ENCODE data around the gene CEACAM18.

The CEACAM18 gene

GRCh38 chr19:51456541-51457290 lies 21.6 kb upstream of the CEACAM18 start:
- TF ChIP-seq EZH2 (IDR thresholded peaks at IDR 0.05; ENCODE audit: borderline replicate concordance, low read length) (no peak), CTCF (IDR thresholded peaks at IDR 0.05; ENCODE audit: low read length) (no peak)
- no peaks in the 10 kb centered on the region for H4K20me1 ChIP-seq (ENCODE audit: insufficient read depth, low read length)
- no peak overlapping the region for H3K9ac ChIP-seq (ENCODE audit: low read length)
- no peak overlapping the region for H3K4me3 ChIP-seq (ENCODE audit: low read depth, low read length, poor library complexity, severe bottlenecking)
- no peaks in the 10 kb centered on the region for H3F3A ChIP-seq (ENCODE audit: insufficient read depth, low read length)
- H3K9me2 ChIP-seq (ENCODE audit: low read depth, low read length) = no peaks in the 10 kb centered on the region
- no peaks in the 10 kb centered on the region for H3K79me2 ChIP-seq (ENCODE audit: insufficient read depth, low read length)
- peaks cover 4% of the 10 kb centered on the region for H3K4me1 ChIP-seq (ENCODE audit: insufficient read depth, low read length, severe bottlenecking)
- H3K9me3 ChIP-seq (ENCODE audit: low read length) = no peaks in the 10 kb centered on the region
- H3K27me3 ChIP-seq (ENCODE audit: insufficient read depth, low read length) = no peaks in the 10 kb centered on the region; the same call in 1 of the 2 replicates
- no peak overlapping the region for H2AFZ ChIP-seq (ENCODE audit: low read length)
- H3K4me2 ChIP-seq (ENCODE audit: low read length) = no peak overlapping the region
- no peaks in the 10 kb centered on the region for H3K36me3 ChIP-seq (ENCODE audit: insufficient read depth, low read length)
- no peak overlapping the region for H3K27ac ChIP-seq (ENCODE audit: low read depth, low read length, poor library complexity, severe bottlenecking)

DNA sequence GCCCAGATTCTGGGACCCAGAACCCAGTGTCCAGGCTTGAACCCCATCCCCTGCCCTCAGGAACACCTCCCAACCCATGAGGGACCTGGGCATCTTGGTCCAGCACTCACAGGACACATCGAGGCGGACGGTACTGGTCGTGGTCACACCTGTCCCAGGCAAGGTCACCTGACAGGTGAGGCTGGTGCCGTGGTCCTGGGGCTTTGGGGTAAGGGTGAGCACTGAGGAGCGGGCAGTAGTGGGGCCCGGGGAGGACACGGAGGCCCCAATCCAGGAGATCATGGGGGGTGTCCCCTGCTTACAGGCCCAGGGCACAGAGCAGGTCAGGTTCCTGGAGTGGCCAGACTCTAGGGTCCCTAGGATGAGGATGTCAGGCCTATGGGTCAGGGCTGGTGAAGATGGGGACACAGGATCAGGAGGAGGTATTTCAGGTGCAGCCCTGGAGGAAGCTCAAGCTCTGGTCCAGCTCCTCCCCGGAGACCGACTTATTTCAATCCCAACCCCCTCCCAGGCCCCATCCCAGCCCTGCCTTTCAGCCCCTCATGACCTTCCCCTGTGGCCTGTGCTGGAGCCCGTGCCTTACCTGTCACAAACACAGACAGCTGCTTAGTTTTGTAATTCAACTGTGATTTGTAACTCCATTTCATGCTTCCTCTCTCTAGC lies 20.9 kb upstream of the CEACAM18 start:
- Histone ChIP-seq H2AFZ (ENCODE audit: low read length) (no peak overlapping the region), H3K9me2 (ENCODE audit: low read depth, low read length) (no peaks in the 10 kb centered on the region), H3F3A (ENCODE audit: insufficient read depth, low read length) (no peaks in the 10 kb centered on the region), H3K9me3 (ENCODE audit: low read length) (no peaks in the 10 kb centered on the region), H3K36me3 (ENCODE audit: insufficient read depth, low read length) (no peaks in the 10 kb centered on the region), H3K4me3 (ENCODE audit: low read depth, low read length, poor library complexity, severe bottlenecking) (no peak overlapping the region), H3K79me2 (ENCODE audit: insufficient read depth, low read length) (no peaks in the 10 kb centered on the region), H3K4me1 (ENCODE audit: insufficient read depth, low read length, severe bottlenecking) (peaks cover 4% of the 10 kb centered on the region), H4K20me1 (ENCODE audit: insufficient read depth, low read length) (no peaks in the 10 kb centered on the region), H3K27ac (ENCODE audit: low read depth, low read length, poor library complexity, severe bottlenecking) (no peak overlapping the region), H3K9ac (ENCODE audit: low read length) (no peak overlapping the region), H3K27me3 (ENCODE audit: insufficient read depth, low read length) (no peaks in the 10 kb centered on the region; the same call in 1 of the 2 replicates), H3K4me2 (ENCODE audit: low read length) (no peak overlapping the region)
- TF ChIP-seq EZH2 (IDR thresholded peaks at IDR 0.05; ENCODE audit: borderline replicate concordance, low read length) (no peak), CTCF (IDR thresholded peaks at IDR 0.05; ENCODE audit: low read length) (no peak)

- Histone ChIP-seq H3K4me2 (ENCODE audit: low read length) (no peak within 1 kb of the TSS), H3K4me1 (ENCODE audit: insufficient read depth, low read length, severe bottlenecking) (peaks cover 4% of the 10 kb centered on the region), H3K27ac (ENCODE audit: low read depth, low read length, poor library complexity, severe bottlenecking) (no peak within 1 kb of the TSS), H3K9me2 (ENCODE audit: low read depth, low read length) (no peaks in the 10 kb centered on the region), H3K36me3 (ENCODE audit: insufficient read depth, low read length) (no peaks in the 10 kb centered on the region), H3F3A (ENCODE audit: insufficient read depth, low read length) (no peaks in the 10 kb centered on the region), H3K9me3 (ENCODE audit: low read length) (no peaks in the 10 kb centered on the region), H3K27me3 (ENCODE audit: insufficient read depth, low read length) (no peaks in the 10 kb centered on the region), H3K4me3 (ENCODE audit: low read depth, low read length, poor library complexity, severe bottlenecking) (no peak within 1 kb of the TSS), H3K79me2 (ENCODE audit: insufficient read depth, low read length) (no peaks in the 10 kb centered on the region), H2AFZ (ENCODE audit: low read length) (no peak within 1 kb of the TSS), H4K20me1 (ENCODE audit: insufficient read depth, low read length) (no peaks in the 10 kb centered on the region), H3K9ac (ENCODE audit: low read length) (no peak within 1 kb of the TSS)
- TF ChIP-seq EZH2 (IDR thresholded peaks at IDR 0.05; ENCODE audit: borderline replicate concordance, low read length) = no peak
- TF ChIP-seq CTCF (IDR thresholded peaks at IDR 0.05; ENCODE audit: low read length) = no peak
Measured at GRCh38 chr19:51458051-51458645, 20.2 kb upstream of the CEACAM18 start, which contains the start of gene SIGLEC8. Gene SIGLEC8, minus strand, starts transcription at chr19:51458454. Its CDS starts 67 bp downstream, at chr19:51458387.
